Liver (tissue), 9 donors: ENCODE data around the gene ICAM3. TPM values are rescaled to one million over a fixed set of nuclear protein-coding genes. Genes with fewer than 3 reads are reported as not detected.
A peak's percentile ranks its signal among the peaks of the same experiment; 100 is the strongest.

ENCODE experiments used
- DNase-seq: peaks from one replicate; pipeline ENCODE4 v3.0.0-alpha.2; 2017; ENCODE audit warnings: low spot score
- H3K27ac ChIP-seq, 2 donors: one replicate each; pipeline ENCODE4 v1.7.0; 2013; ENCODE audit warnings: inconsistent platforms in 2 of 2, low read length in 2 of 2, control low read depth in 1 of 2, low read depth in 1 of 2, mild to moderate bottlenecking in 1 of 2
- H3K27me3 ChIP-seq, 4 donors: one replicate each; pipeline versions ENCODE4 v1.6.1 to v1.7.0; 2013; ENCODE audit warnings: low read length in 3 of 4, inconsistent platforms in 1 of 4, mild to moderate bottlenecking in 1 of 4, moderate library complexity in 1 of 4; ENCODE audit not compliant: control insufficient read depth in 4 of 4, insufficient read depth in 4 of 4
- H3K36me3 ChIP-seq, 4 donors: one replicate each; pipeline versions ENCODE4 v1.6.1 to v1.7.0; 2013; ENCODE audit warnings: low read length in 3 of 4, mild to moderate bottlenecking in 3 of 4, low read depth in 1 of 4, moderate library complexity in 1 of 4; ENCODE audit not compliant: control insufficient read depth in 4 of 4, insufficient read depth in 3 of 4
- H3K4me1 ChIP-seq, 4 donors: one replicate each; pipeline versions ENCODE4 v1.6.1 to v1.7.0; 2013; ENCODE audit warnings: low read length in 3 of 4, mild to moderate bottlenecking in 3 of 4, moderate library complexity in 1 of 4; ENCODE audit not compliant: control insufficient read depth in 4 of 4, insufficient read depth in 4 of 4
- H3K4me3 ChIP-seq, 3 donors: one replicate each; pipeline versions ENCODE4 v1.6.1 to v1.7.0; 2013; ENCODE audit warnings: low read length in 3 of 3, control low read depth in 1 of 3, low read depth in 1 of 3, mild to moderate bottlenecking in 1 of 3
- H3K9ac ChIP-seq, 2 donors: one replicate each; pipeline ENCODE4 v1.7.0; 2013; ENCODE audit warnings: low read length in 2 of 2, mild to moderate bottlenecking in 2 of 2, moderate library complexity in 2 of 2, control low read depth in 1 of 2, low read depth in 1 of 2
- H3K9me3 ChIP-seq, 4 donors: one replicate each; pipeline versions ENCODE4 v1.6.1 to v1.7.0; 2013; ENCODE audit warnings: low read length in 3 of 4; ENCODE audit not compliant: control insufficient read depth in 4 of 4
- EGR1 ChIP-seq, 2 donors: IDR thresholded peaks; 2 replicates each; pipeline ENCODE4 v1.6.1; 2016 to 2018; ENCODE audit warnings: antibody characterized with exemption in 2 of 2, low read depth in 2 of 2
- FOXA2 ChIP-seq: IDR thresholded peaks from 2 replicates; pipeline ENCODE4 v1.6.1; 2016; ENCODE audit warnings: antibody characterized with exemption
- JUND ChIP-seq, 2 donors: IDR thresholded peaks; 2 replicates each; pipeline ENCODE4 v1.6.1; 2016; ENCODE audit warnings: antibody characterized with exemption in 2 of 2
- NR2F2 ChIP-seq: IDR thresholded peaks from 2 replicates; pipeline ENCODE4 v1.6.1; 2016; ENCODE audit warnings: antibody characterized with exemption
- RXRA ChIP-seq, 2 donors: IDR thresholded peaks; 2 replicates each; pipeline ENCODE4 v1.6.1; 2017 to 2018; ENCODE audit warnings: antibody characterized with exemption in 2 of 2, mild to moderate bottlenecking in 1 of 2
- SP1 ChIP-seq: IDR thresholded peaks from 2 replicates; pipeline ENCODE4 v1.6.1; 2018; ENCODE audit warnings: antibody characterized with exemption, mild to moderate bottlenecking
- TAF1 ChIP-seq: conservative IDR thresholded peaks from 2 replicates; pipeline ENCODE4 v1.6.1; 2016; ENCODE audit warnings: antibody characterized with exemption, mild to moderate bottlenecking
- YY1 ChIP-seq: IDR thresholded peaks from 2 replicates; pipeline ENCODE4 v1.6.1; 2016; ENCODE audit warnings: antibody characterized with exemption, mild to moderate bottlenecking
- WGBS: extraction: QIAGEN DNeasy Blood & Tissue Kit; methylation state at CpG from one replicate; pipeline ENCODE4 v1.1.7; 2013; 5-methylcytosine and 5-hydroxymethylcytosine counted together
- polyA plus RNA-seq, 2 donors: library from polyadenylated mRNA; stranded (reverse) in 1 of 2; unstranded in 1 of 2; fragments of 200-250 nt in 1 of 2; fragments of >200 nt in 1 of 2; fragmentation: Nextera tagmentation in 1 of 2; extraction: Ambion mirVana in 1 of 2; gene quantifications; one replicate each; pipeline versions ENCODE4 v1.2.1 to v1.2.3, GENCODE V29; 2013 to 2015
- total RNA-seq, 2 donors: library from RNA; depleted of rRNA; stranded (reverse); fragments of >200 nt; gene quantifications; one replicate each; pipeline ENCODE4 v1.2.3, GENCODE V29; 2014
- TF ChIP-seq, protein P1 (sequence below): IDR thresholded peaks from 2 replicates; pipeline ENCODE4 v1.6.1; 2016; ENCODE audit warnings: antibody characterized with exemption
- TF ChIP-seq, protein P2 (sequence below): fragments of 150-350 bp; IDR thresholded peaks from 2 replicates; pipeline ENCODE4 v1.5.1; 2017; ENCODE audit warnings: improper control_type of control experiment, low read depth, low read length; ENCODE audit not compliant: missing input control
- TF ChIP-seq, protein P3 (sequence below): IDR thresholded peaks from 2 replicates; pipeline ENCODE4 v1.6.1; 2016; ENCODE audit warnings: antibody characterized with exemption
- TF ChIP-seq, protein P4 (sequence below): IDR thresholded peaks from 2 replicates; pipeline ENCODE4 v1.6.1; 2016; ENCODE audit warnings: antibody characterized with exemption, mild to moderate bottlenecking
- donor health status: healthy.
- donor health status: healthy.
- donor health status: healthy.
- donor health status: healthy.
- donor health status: healthy.

Gene ICAM3
- total and polyA plus RNA-seq, 4 donors: 15.9 to 62.8 (median 21.0) TPM

DNA sequence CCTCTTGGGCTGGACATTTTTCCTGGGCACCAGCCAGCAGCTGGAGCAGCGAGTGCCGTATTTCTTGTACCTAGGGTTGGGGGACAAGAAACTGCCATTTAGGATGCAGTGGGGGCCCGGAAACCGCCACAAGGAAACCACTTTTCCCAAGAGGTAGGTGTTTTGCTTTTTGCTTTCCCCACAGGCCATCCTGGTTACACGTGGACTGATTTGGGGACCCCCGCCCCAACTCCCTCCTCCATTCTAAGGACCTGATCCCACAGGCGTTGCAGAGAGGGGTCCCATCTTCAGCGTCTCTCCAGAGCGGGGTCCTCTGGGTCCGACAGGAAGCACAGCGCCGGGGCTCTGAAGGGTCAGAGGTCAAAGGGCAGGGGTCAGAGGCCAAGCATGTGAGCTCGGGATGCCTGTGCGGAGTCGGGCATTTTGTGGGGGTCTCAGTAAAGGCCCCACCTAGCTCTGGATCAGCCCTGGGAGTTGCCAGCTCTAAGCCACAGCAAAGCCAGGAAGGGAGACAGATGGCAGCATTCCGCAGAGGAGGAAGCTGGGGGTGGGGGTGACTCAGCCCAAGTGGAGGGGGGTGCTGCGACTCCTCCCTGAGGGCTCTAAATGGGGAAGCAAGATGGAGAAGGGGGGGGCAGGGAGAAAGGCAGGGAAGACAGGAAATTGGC lies 34.2 kb downstream of the ICAM3 start:
- no peak overlapping the region for H3K9ac ChIP-seq
- TF ChIP-seq SP1 (no peak), TAF1 (no peak), NR2F2 (no peak)
- TF ChIP-seq, protein P1, sequence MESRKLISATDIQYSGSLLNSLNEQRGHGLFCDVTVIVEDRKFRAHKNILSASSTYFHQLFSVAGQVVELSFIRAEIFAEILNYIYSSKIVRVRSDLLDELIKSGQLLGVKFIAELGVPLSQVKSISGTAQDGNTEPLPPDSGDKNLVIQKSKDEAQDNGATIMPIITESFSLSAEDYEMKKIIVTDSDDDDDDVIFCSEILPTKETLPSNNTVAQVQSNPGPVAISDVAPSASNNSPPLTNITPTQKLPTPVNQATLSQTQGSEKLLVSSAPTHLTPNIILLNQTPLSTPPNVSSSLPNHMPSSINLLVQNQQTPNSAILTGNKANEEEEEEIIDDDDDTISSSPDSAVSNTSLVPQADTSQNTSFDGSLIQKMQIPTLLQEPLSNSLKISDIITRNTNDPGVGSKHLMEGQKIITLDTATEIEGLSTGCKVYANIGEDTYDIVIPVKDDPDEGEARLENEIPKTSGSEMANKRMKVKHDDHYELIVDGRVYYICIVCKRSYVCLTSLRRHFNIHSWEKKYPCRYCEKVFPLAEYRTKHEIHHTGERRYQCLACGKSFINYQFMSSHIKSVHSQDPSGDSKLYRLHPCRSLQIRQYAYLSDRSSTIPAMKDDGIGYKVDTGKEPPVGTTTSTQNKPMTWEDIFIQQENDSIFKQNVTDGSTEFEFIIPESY: no peak
- TF ChIP-seq, protein P2, sequence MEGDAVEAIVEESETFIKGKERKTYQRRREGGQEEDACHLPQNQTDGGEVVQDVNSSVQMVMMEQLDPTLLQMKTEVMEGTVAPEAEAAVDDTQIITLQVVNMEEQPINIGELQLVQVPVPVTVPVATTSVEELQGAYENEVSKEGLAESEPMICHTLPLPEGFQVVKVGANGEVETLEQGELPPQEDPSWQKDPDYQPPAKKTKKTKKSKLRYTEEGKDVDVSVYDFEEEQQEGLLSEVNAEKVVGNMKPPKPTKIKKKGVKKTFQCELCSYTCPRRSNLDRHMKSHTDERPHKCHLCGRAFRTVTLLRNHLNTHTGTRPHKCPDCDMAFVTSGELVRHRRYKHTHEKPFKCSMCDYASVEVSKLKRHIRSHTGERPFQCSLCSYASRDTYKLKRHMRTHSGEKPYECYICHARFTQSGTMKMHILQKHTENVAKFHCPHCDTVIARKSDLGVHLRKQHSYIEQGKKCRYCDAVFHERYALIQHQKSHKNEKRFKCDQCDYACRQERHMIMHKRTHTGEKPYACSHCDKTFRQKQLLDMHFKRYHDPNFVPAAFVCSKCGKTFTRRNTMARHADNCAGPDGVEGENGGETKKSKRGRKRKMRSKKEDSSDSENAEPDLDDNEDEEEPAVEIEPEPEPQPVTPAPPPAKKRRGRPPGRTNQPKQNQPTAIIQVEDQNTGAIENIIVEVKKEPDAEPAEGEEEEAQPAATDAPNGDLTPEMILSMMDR: no peak
- DNase-seq: peak; percentile 34
- peaks cover 0 to 4% (median under 1%) of the 10 kb centered on the region in 4 donors for H3K36me3 ChIP-seq
- no peak overlapping the region for H3K4me3 ChIP-seq
- H3K9me3 ChIP-seq: no peaks in the 10 kb centered on the region
- 80% methylated on average over 17 of the region's 17 CpGs for WGBS
- no peak overlapping the region for H3K27ac ChIP-seq
- H3K27me3 ChIP-seq: no peaks in the 10 kb centered on the region
- no peaks in the 10 kb centered on the region for H3K4me1 ChIP-seq

DNA sequence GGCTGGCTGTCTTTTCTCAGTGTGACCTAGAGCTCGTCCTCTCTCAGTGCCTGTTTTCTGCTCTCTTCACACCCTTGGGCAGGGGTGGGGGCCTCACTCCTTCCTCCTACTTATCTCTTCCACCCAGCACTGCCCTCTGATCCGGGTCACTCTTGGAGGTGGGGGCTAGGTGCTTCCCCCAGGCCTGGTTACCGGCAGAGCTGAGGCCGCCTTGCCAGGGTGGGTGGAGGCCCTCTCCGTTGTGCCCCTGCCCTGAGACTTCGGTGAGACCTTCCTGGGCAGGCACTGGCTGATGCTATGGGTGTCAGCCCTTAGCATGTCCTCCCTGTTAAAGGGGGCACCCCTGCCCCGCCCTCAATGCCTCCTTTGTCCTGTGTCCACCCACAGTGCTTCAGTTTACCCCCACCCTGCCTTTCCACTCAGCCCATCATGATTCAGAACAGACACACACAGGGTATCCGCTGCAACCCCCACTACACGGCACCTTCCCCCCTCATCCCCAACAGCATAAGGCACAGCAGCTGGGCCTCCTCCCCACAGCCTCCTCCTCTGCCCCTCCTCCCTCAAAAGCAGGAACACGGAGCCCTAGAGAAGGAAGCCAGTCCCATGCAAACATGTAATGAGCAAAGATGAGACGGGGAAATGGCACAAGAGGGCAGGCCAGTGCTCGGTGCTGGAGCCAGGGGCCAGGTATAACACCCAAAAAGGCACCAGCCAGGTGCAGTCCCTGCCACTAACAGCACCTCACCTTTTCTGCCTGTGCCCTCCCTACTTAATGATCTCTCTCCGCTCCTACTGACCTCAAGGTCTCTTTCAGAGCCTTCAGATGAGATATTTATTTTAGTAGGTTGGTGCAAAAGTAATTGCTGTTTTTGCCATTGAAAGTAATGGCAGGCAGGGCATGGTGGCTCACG lies 39.6 kb downstream of the ICAM3 start:
- Histone ChIP-seq H3K36me3 (peaks cover 0 to 1% (median 0%) of the 10 kb centered on the region in 4 donors), H3K4me1 (peaks cover 3 to 10% (median 6%) of the 10 kb centered on the region in 4 donors), H3K27me3 (peaks cover 0 to 5% (median 2%) of the 10 kb centered on the region in 4 donors), H3K9ac (no peak overlapping the region), H3K4me3 (no peak overlapping the region), H3K9me3 (no peaks in the 10 kb centered on the region), H3K27ac (no peak overlapping the region)
- peak; percentile 72 for DNase-seq
- WGBS: 50% methylated on average over 14 of the region's 14 CpGs
- TF ChIP-seq SP1: no peak
- TF ChIP-seq NR2F2: peak; percentile 12
- no peak for TF ChIP-seq RXRA (IDR thresholded peaks at IDR 0.05)

DNA sequence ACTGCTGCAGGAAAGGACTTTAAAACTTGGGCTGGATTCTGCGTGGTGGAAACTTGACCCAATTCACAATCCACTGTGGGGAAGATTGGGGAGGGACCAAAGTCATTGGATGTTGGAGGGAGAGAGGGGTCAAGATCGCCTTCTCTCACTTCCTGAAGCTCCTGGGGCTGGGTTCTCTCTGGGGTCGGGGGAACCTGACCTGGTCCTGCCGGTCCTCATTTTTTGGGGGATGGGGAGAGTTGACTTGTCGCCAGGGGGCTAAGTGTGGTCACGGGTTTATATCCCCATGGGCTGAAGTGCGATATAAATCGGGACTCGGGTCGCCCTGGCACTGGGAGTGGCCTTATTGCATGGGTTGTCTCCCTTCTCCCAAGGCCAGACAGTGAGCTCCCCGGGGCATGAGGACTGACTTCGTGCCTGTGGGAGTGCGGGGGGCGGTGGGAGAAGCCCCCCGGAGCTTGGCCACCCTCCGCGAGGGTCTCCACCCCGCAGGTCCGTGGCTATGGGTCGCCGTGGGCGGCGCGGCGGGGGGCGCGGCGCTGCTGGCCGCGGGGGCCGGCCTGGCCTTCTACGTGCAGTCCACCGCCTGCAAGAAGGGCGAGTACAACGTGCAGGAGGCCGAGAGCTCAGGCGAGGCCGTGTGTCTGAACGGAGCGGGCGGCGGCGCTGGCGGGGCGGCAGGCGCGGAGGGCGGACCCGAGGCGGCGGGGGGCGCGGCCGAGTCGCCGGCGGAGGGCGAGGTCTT lies 43.4 kb downstream of the ICAM3 start:
- DNase-seq: peak; percentile 75
- H3K9ac ChIP-seq: no peak overlapping the region
- H3K9me3 ChIP-seq: no peaks in the 10 kb centered on the region
- TF ChIP-seq JUND (IDR thresholded peaks at IDR 0.05): no peak
- no peak for TF ChIP-seq NR2F2
- TF ChIP-seq, protein P3, sequence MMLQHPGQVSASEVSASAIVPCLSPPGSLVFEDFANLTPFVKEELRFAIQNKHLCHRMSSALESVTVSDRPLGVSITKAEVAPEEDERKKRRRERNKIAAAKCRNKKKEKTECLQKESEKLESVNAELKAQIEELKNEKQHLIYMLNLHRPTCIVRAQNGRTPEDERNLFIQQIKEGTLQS: no peak
- TF ChIP-seq, protein P4, sequence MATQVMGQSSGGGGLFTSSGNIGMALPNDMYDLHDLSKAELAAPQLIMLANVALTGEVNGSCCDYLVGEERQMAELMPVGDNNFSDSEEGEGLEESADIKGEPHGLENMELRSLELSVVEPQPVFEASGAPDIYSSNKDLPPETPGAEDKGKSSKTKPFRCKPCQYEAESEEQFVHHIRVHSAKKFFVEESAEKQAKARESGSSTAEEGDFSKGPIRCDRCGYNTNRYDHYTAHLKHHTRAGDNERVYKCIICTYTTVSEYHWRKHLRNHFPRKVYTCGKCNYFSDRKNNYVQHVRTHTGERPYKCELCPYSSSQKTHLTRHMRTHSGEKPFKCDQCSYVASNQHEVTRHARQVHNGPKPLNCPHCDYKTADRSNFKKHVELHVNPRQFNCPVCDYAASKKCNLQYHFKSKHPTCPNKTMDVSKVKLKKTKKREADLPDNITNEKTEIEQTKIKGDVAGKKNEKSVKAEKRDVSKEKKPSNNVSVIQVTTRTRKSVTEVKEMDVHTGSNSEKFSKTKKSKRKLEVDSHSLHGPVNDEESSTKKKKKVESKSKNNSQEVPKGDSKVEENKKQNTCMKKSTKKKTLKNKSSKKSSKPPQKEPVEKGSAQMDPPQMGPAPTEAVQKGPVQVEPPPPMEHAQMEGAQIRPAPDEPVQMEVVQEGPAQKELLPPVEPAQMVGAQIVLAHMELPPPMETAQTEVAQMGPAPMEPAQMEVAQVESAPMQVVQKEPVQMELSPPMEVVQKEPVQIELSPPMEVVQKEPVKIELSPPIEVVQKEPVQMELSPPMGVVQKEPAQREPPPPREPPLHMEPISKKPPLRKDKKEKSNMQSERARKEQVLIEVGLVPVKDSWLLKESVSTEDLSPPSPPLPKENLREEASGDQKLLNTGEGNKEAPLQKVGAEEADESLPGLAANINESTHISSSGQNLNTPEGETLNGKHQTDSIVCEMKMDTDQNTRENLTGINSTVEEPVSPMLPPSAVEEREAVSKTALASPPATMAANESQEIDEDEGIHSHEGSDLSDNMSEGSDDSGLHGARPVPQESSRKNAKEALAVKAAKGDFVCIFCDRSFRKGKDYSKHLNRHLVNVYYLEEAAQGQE: no peak
- no peak for TF ChIP-seq YY1
- TF ChIP-seq EGR1 (IDR thresholded peaks at IDR 0.05; ENCODE audit: low read depth in 2 of 2): no peak
- no peak for TF ChIP-seq FOXA2
- no peaks in the 10 kb centered on the region for H3K36me3 ChIP-seq
- WGBS: 9% methylated on average over 58 of the region's 58 CpGs
- no peak overlapping the region for H3K4me3 ChIP-seq
- no peak overlapping the region for H3K27ac ChIP-seq
- peaks cover 14 to 25% (median 17%) of the 10 kb centered on the region in 4 donors for H3K4me1 ChIP-seq
- H3K27me3 ChIP-seq: peaks cover 2 to 13% (median 7%) of the 10 kb centered on the region in 4 donors
